GM12892 (cell line): ENCODE measurements around the gene PRKAR1B.

Source experiments
- POLR2A ChIP-seq: IDR thresholded peaks from 2 replicates; pipeline ENCODE4 v1.6.1; 2011; ENCODE audit warnings: low read depth, low read length, control low read depth
- POLR2AphosphoS5 ChIP-seq: IDR thresholded peaks from 2 replicates; pipeline ENCODE4 v1.6.1; 2011; ENCODE audit warnings: low read depth, low read length, control low read depth
- TAF1 ChIP-seq: IDR thresholded peaks from 2 replicates; pipeline ENCODE4 v1.6.1; 2011; ENCODE audit warnings: low read depth, mild to moderate bottlenecking, control low read depth, low read length, borderline replicate concordance

DNA sequence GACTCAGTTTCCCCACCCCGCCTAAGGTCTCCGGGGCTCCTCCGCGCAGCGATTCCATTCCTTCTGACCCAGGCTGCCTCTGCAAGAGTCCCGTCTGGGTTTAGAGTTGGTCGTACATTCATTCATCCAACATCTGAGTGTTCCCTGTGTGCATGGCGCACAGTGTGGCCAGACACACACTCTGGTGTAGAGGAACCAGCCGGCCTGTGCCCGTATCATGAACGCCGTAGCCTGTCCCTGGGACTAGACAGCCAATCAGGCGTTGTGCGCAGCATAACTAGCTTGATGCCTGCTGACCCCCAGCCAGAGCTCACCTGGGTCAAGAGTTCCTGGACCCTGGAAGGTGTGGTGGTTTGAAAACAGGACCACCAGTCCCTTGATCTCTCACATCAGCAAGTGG lies 186.5 kb downstream of the PRKAR1B start:
- no peak for TF ChIP-seq POLR2A
- no peak for TF ChIP-seq POLR2AphosphoS5
- no peak for TF ChIP-seq TAF1
